ENCODE measurements around the gene ENPP7. TPM values are rescaled to one million over a fixed set of nuclear protein-coding genes. Genes with fewer than 3 reads are reported as not detected.

Gene ENPP7
- total and polyA plus RNA-seq, 10 donors, result 0.34 to 0.85 (median 0.51) TPM; not detected in 5

DNA sequence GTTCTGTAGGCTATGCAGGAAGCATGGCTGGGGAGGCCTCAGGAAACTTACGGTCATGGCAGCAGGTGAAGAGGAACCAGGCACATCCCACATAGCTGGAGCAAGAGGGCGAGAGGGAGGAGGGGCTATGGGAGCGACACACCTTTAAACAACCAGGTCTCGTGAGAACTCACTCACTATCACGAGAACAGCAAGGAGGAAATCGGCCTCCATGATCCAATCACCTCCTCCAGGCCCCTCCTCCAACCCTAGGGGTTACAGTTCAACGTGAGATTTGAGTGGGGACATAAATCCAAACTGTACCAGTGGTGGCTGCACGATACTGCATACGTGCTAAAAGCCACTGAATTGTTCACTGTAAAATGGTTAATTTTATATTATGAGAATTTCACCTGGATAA lies 26.1 kb upstream of the ENPP7 start:
- Histone ChIP-seq H3K27ac (no peak overlapping the region), H3K4me3 (no peak overlapping the region), H3K27me3 (replicated peaks in 1 of 7) (peaks cover 0 to 78% (median 15%) of the 10 kb centered on the region in 7 donors), H3K9me3 (no peaks in the 10 kb centered on the region), H3K36me3 (no peaks in the 10 kb centered on the region), H3K4me1 (peaks cover 0 to 9% (median 6%) of the 10 kb centered on the region in 6 donors)
- intact Hi-C loops (cut with DNase I; ENCODE audit: low total_unique reads), result no loop called here
- TF ChIP-seq, protein P1, sequence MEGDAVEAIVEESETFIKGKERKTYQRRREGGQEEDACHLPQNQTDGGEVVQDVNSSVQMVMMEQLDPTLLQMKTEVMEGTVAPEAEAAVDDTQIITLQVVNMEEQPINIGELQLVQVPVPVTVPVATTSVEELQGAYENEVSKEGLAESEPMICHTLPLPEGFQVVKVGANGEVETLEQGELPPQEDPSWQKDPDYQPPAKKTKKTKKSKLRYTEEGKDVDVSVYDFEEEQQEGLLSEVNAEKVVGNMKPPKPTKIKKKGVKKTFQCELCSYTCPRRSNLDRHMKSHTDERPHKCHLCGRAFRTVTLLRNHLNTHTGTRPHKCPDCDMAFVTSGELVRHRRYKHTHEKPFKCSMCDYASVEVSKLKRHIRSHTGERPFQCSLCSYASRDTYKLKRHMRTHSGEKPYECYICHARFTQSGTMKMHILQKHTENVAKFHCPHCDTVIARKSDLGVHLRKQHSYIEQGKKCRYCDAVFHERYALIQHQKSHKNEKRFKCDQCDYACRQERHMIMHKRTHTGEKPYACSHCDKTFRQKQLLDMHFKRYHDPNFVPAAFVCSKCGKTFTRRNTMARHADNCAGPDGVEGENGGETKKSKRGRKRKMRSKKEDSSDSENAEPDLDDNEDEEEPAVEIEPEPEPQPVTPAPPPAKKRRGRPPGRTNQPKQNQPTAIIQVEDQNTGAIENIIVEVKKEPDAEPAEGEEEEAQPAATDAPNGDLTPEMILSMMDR (IDR thresholded peaks at IDR 0.05 in 8 of 11, conservative IDR thresholded peaks at IDR 0.05 in 3 of 11), result no peak
- TF ChIP-seq POLR2A (IDR thresholded peaks at IDR 0.05), result no peak
- TF ChIP-seq POLR2AphosphoS5 (IDR thresholded peaks at IDR 0.05), result no peak
- DNase-seq, result no peak
- 75 to 82% (median 81%) methylated on average over 9 of the region's 9 CpGs for WGBS, 5 donors

DNA sequence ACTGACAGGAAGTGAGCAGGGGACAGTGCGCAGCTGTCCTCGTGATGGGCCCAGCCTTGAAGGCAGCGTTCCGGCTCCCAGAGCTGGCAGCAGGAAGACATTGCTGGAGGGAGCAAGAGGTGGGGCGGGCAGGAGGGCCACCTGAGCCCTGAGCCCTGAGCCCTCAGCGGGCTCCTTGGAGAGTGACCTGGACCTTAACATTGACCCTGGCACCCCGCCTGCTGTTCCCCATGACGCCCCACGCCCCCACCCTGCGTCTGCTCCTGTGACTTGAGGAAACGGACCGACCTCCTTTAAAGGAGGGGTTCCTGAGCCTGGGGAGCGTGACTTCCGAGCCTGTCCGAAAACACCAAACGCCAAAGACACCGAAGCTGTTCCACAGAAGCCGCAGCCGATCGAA lies 25.1 kb upstream of the ENPP7 start:
- WGBS, 5 donors, result 56 to 77% (median 67%) methylated on average over 16 to 20 of the region's 20 CpGs
- intact Hi-C loops (cut with DNase I; ENCODE audit: low total_unique reads), result no loop called here
- DNase-seq, result no peak

DNA sequence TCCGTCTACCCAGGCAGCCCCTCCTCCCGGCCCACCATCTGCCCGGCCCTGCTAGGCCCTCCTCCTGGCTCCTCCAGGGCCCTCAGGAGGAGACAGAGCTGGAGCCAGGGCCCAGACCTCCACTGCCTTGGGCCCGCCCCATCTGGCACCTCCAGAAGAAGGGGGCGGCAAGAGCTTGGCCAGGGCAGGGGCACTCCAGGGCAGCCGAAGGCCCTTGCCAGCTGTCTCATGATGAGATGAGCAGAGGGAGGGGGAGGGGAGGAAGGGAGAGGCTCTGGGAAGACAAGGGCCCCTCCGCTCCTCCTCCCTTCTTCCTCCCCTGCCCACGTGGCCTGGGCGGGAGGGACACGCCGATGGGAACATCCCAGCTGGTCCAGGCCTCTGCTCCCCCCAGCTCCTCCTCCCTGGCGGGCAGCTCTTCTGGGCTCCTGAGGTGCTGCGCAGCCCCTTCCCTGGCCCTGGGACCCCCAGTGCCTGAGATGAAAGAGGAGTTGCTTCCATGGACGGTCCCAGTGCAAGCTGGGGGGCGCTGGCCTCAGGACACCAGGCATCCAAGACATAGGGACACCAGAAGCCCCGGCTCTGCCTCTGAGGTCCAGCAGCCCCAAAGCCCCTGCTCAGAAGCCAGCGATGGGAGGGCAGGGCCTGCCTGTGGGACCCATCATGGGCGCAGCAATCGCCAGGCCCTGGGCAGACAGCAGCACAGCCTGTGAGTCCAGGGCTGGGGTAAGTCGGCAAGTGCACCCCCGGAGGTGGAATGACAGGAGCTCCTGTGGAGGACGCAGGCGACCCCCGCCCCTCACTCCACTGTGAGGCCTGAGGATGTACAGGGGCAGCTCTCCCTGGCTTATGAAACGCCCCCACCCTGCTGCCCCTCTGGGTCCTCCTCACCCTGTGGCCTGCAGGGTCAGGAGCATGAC lies 23.6 kb upstream of the ENPP7 start:
- Histone ChIP-seq H3K27ac (no peak overlapping the region), H3K27me3 (replicated peaks in 1 of 7) (peaks cover 0 to 76% (median 7%) of the 10 kb centered on the region in 7 donors), H3K36me3 (no peaks in the 10 kb centered on the region), H3K9me3 (no peaks in the 10 kb centered on the region), H3K4me1 (peaks cover 0 to 9% (median 6%) of the 10 kb centered on the region in 6 donors), H3K4me3 (no peak overlapping the region)
- intact Hi-C loops (cut with DNase I; ENCODE audit: low total_unique reads), result no loop called here
- TF ChIP-seq, protein P1 (IDR thresholded peaks at IDR 0.05 in 8 of 11, conservative IDR thresholded peaks at IDR 0.05 in 3 of 11), result no peak
- TF ChIP-seq POLR2A (IDR thresholded peaks at IDR 0.05) (no peak), POLR2AphosphoS5 (IDR thresholded peaks at IDR 0.05) (no peak)
- 43 to 90% (median 78%) methylated on average over 3 to 25 of the region's 25 CpGs for WGBS, 5 donors
- DNase-seq, result peak; percentile 62

More for the DNA sequence above, 25.1 kb upstream of the ENPP7 start:
- H3K9me3 ChIP-seq, result no peaks in the 10 kb centered on the region
- no peak overlapping the region for H3K4me3 ChIP-seq
- H3K27me3 ChIP-seq (replicated peaks in 1 of 7), result peaks cover 0 to 71% (median 7%) of the 10 kb centered on the region in 7 donors
- H3K4me1 ChIP-seq, result peaks cover 0 to 9% (median 6%) of the 10 kb centered on the region in 6 donors
- TF ChIP-seq POLR2AphosphoS5 (IDR thresholded peaks at IDR 0.05) (no peak), POLR2A (IDR thresholded peaks at IDR 0.05) (no peak)
- TF ChIP-seq, protein P1 (IDR thresholded peaks at IDR 0.05 in 8 of 11, conservative IDR thresholded peaks at IDR 0.05 in 3 of 11), result no peak
- no peaks in the 10 kb centered on the region for H3K36me3 ChIP-seq
- H3K27ac ChIP-seq, result no peak overlapping the region

Measured in spleen (tissue), 11 donors.